WTC11 (cell line): ENCODE measurements around the gene LRRC49. TPM values are rescaled to one million over a fixed set of nuclear protein-coding genes. Genes with fewer than 3 reads are reported as not detected.

ENCODE experiments used
- ATAC-seq: fragments of 200-7000 bp; cut with Tn5 transposase; 2 replicates; pipeline ENCODE4 v1.10.0; 2021; ENCODE audit warnings: mild to moderate bottlenecking, moderate library complexity
- CTCF ChIA-PET: fragments of 300-600 bp; sonication (Branson Sonifier 250); formaldehyde crosslinking; loops from one replicate; lab custom pipeline; 2021; ENCODE audit warnings: antibody characterized with exemption; lab: Charles Lee
- POLR2A ChIA-PET: fragments of 350-600 bp; sonication (Branson Sonifier 250); formaldehyde crosslinking; loops from one replicate; lab custom pipeline; 2021; ENCODE audit warnings: antibody characterized with exemption; lab: Charles Lee
- DNase-seq: peaks from one replicate; pipeline ENCODE4 v3.0.0; 2021; ENCODE audit warnings: low spot score
- H3K27ac Mint-ChIP-seq: 2 replicates; pipeline ENCODE4 v1.8.0; 2021; ENCODE audit warnings: mixed read lengths
- H3K27me3 Mint-ChIP-seq: 2 replicates; pipeline ENCODE4 v1.8.0; 2021; ENCODE audit warnings: low read depth, mild to moderate bottlenecking, moderate library complexity, mixed read lengths
- H3K36me3 Mint-ChIP-seq: 2 replicates; pipeline ENCODE4 v1.8.0; 2021; ENCODE audit warnings: mixed read lengths
- H3K4me1 Mint-ChIP-seq: 2 replicates; pipeline ENCODE4 v1.8.0; 2022; ENCODE audit warnings: mixed read lengths
- H3K4me3 Mint-ChIP-seq: 2 replicates; pipeline ENCODE4 v1.8.0; 2021; ENCODE audit warnings: mild to moderate bottlenecking, moderate library complexity, mixed read lengths
- H3K9me3 Mint-ChIP-seq: 2 replicates; pipeline ENCODE4 v1.8.0; 2021; ENCODE audit warnings: mixed read lengths
- ATF1 ChIP-seq: sonication (generic); formaldehyde crosslinking; IDR thresholded peaks from 2 replicates; pipeline ENCODE4 v1.8.1; 2023; ENCODE audit warnings: mild to moderate bottlenecking, moderate library complexity, missing genetic modification reagents
- CREB1 ChIP-seq: sonication (generic); formaldehyde crosslinking; IDR thresholded peaks from 2 replicates; pipeline ENCODE4 v1.8.0; 2023; ENCODE audit warnings: mild to moderate bottlenecking, missing genetic modification reagents
- ELF4 ChIP-seq: sonication (generic); formaldehyde crosslinking; IDR thresholded peaks from 2 replicates; pipeline ENCODE4 v1.8.1; 2022; ENCODE audit warnings: low read depth, mild to moderate bottlenecking, moderate library complexity, missing genetic modification reagents
- ESRRA ChIP-seq: sonication (generic); formaldehyde crosslinking; IDR thresholded peaks from 2 replicates; pipeline ENCODE4 v1.8.1; 2022; ENCODE audit warnings: mild to moderate bottlenecking, missing genetic modification reagents, borderline replicate concordance
- GABPB1 ChIP-seq: sonication (generic); formaldehyde crosslinking; IDR thresholded peaks from 2 replicates; pipeline ENCODE4 v1.8.1; 2023; ENCODE audit warnings: mild to moderate bottlenecking, missing genetic modification reagents
- JUN ChIP-seq: sonication (generic); formaldehyde crosslinking; IDR thresholded peaks from 2 replicates; pipeline ENCODE4 v1.8.0; 2023; ENCODE audit warnings: mild to moderate bottlenecking, missing genetic modification reagents
- KAT7 ChIP-seq: sonication (generic); formaldehyde crosslinking; IDR thresholded peaks from 2 replicates; pipeline ENCODE4 v1.8.1; 2023; ENCODE audit warnings: missing genetic modification reagents, mild to moderate bottlenecking, borderline replicate concordance
- MYBL2 ChIP-seq: sonication (generic); formaldehyde crosslinking; IDR thresholded peaks from 2 replicates; pipeline ENCODE4 v1.8.1; 2023; ENCODE audit warnings: mild to moderate bottlenecking, moderate library complexity, missing genetic modification reagents
- NR3C1 ChIP-seq: sonication (generic); formaldehyde crosslinking; conservative IDR thresholded peaks from 2 replicates; pipeline ENCODE4 v1.8.1; 2023; ENCODE audit warnings: low read depth, mild to moderate bottlenecking, missing genetic modification reagents
- PRDM15 ChIP-seq: sonication (generic); formaldehyde crosslinking; IDR thresholded peaks from 2 replicates; pipeline ENCODE4 v1.8.0; 2022; ENCODE audit warnings: missing genetic modification reagents
- SOX15 ChIP-seq: fragments of 250-450 bp; sonication (Bioruptor Pico); IDR thresholded peaks from 2 replicates; pipeline ENCODE4 v1.9.0; 2021; ENCODE audit warnings: mild to moderate bottlenecking
- TEAD4 ChIP-seq: sonication (generic); formaldehyde crosslinking; IDR thresholded peaks from 2 replicates; pipeline ENCODE4 v1.8.0; 2022; ENCODE audit warnings: mild to moderate bottlenecking, missing genetic modification reagents
- ZBTB21 ChIP-seq: sonication (generic); formaldehyde crosslinking; IDR thresholded peaks from 2 replicates; pipeline ENCODE4 v1.8.1; 2023; ENCODE audit warnings: mild to moderate bottlenecking, missing genetic modification reagents, borderline replicate concordance
- ZNF232 ChIP-seq: sonication (generic); formaldehyde crosslinking; IDR thresholded peaks from 2 replicates; pipeline ENCODE4 v1.8.0; 2022; ENCODE audit warnings: mild to moderate bottlenecking, missing genetic modification reagents
- ZNF281 ChIP-seq: sonication (generic); formaldehyde crosslinking; IDR thresholded peaks from 2 replicates; pipeline ENCODE4 v1.8.0; 2023; ENCODE audit warnings: mild to moderate bottlenecking, missing genetic modification reagents
- ZNF416 ChIP-seq: fragments of 250-450 bp; sonication (Bioruptor Pico); IDR thresholded peaks from 2 replicates; pipeline ENCODE4 v1.9.0; 2021; ENCODE audit warnings: mild to moderate bottlenecking, inconsistent platforms
- ZNF671 ChIP-seq: fragments of 250-450 bp; sonication (Bioruptor Pico); IDR thresholded peaks from 2 replicates; pipeline ENCODE4 v1.8.0; 2021; ENCODE audit warnings: mild to moderate bottlenecking
- total RNA-seq: library from RNA; stranded (reverse); gene quantifications from 3 replicates; pipeline ENCODE4 v1.2.3, GENCODE V29; 2021
- TF ChIP-seq, protein P1 (sequence below): fragments of 250-450 bp; sonication (Bioruptor Pico); IDR thresholded peaks from 2 replicates; pipeline ENCODE4 v1.8.0; 2021; ENCODE audit warnings: mild to moderate bottlenecking
- TF ChIP-seq, protein P2 (sequence below): fragments of 250-450 bp; sonication (Bioruptor Pico); IDR thresholded peaks from 2 replicates; pipeline ENCODE4 v1.9.0; 2021; ENCODE audit warnings: mild to moderate bottlenecking
- TF ChIP-seq, protein P3 (sequence below): fragments of 250-450 bp; sonication (Bioruptor Pico); IDR thresholded peaks from 2 replicates; pipeline ENCODE4 v1.9.0; 2021; ENCODE audit warnings: mild to moderate bottlenecking

The LRRC49 gene
- total RNA-seq, 1 experiment from 2014 or later: 6.9 TPM

DNA sequence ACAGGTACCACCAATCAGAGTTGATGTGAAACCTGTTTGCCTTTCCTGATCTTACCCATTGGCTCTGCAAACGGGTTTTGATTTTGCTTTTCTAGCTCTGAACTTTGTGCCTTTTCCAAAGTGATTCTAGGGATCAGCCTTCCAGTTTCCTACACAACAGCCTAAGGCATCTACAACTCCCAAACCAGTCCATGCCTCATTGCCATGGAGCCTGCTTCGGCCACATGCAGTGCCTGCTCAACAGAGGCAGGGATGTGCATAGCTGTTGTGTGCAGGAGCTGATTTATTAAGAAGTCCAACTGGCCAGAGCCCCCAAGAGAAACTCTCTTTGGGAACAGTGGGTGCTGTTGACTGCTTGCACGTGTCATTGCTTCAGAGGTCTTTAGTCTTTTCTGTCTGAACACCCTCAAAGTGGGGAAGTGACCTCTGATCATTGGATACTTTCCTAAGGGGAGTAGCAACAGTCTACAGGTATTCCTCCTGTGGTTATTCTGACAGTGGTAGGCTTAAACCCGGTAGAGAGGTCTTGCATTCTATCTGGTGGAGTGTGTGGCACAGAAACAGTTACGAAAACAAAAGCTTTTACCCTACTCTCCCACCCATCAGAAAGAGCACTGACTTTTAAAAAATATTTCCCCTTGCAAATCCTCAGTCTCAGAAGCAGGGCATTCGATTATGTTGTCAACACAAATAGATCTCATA lies 186.0 kb downstream of the LRRC49 start:
- TF ChIP-seq NR3C1 (CRISPR knock-in tag): no peak
- TF ChIP-seq, protein P1, sequence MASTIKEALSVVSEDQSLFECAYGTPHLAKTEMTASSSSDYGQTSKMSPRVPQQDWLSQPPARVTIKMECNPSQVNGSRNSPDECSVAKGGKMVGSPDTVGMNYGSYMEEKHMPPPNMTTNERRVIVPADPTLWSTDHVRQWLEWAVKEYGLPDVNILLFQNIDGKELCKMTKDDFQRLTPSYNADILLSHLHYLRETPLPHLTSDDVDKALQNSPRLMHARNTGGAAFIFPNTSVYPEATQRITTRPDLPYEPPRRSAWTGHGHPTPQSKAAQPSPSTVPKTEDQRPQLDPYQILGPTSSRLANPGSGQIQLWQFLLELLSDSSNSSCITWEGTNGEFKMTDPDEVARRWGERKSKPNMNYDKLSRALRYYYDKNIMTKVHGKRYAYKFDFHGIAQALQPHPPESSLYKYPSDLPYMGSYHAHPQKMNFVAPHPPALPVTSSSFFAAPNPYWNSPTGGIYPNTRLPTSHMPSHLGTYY (CRISPR knock-in tag): no peak
- no peak for TF ChIP-seq TEAD4
- TF ChIP-seq, protein P2, sequence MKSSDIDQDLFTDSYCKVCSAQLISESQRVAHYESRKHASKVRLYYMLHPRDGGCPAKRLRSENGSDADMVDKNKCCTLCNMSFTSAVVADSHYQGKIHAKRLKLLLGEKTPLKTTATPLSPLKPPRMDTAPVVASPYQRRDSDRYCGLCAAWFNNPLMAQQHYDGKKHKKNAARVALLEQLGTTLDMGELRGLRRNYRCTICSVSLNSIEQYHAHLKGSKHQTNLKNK (CRISPR knock-in tag): no peak
- TF ChIP-seq ZNF281 (CRISPR knock-in tag): no peak
- TF ChIP-seq ATF1 (CRISPR knock-in tag): no peak
- TF ChIP-seq ELF4: no peak
- TF ChIP-seq, protein P3, sequence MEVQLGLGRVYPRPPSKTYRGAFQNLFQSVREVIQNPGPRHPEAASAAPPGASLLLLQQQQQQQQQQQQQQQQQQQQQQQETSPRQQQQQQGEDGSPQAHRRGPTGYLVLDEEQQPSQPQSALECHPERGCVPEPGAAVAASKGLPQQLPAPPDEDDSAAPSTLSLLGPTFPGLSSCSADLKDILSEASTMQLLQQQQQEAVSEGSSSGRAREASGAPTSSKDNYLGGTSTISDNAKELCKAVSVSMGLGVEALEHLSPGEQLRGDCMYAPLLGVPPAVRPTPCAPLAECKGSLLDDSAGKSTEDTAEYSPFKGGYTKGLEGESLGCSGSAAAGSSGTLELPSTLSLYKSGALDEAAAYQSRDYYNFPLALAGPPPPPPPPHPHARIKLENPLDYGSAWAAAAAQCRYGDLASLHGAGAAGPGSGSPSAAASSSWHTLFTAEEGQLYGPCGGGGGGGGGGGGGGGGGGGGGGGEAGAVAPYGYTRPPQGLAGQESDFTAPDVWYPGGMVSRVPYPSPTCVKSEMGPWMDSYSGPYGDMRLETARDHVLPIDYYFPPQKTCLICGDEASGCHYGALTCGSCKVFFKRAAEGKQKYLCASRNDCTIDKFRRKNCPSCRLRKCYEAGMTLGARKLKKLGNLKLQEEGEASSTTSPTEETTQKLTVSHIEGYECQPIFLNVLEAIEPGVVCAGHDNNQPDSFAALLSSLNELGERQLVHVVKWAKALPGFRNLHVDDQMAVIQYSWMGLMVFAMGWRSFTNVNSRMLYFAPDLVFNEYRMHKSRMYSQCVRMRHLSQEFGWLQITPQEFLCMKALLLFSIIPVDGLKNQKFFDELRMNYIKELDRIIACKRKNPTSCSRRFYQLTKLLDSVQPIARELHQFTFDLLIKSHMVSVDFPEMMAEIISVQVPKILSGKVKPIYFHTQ (CRISPR knock-in tag): no peak
- no peak for TF ChIP-seq CREB1 (CRISPR knock-in tag)
- no peak for TF ChIP-seq JUN (CRISPR knock-in tag)
- TF ChIP-seq GABPB1 (CRISPR knock-in tag): no peak
- TF ChIP-seq ZNF671 (CRISPR knock-in tag): no peak
- no peak for TF ChIP-seq ZNF232 (CRISPR knock-in tag)
- TF ChIP-seq ZBTB21 (CRISPR knock-in tag): no peak
- no peak for TF ChIP-seq KAT7
- no peak for TF ChIP-seq SOX15
- TF ChIP-seq ZNF416 (CRISPR knock-in tag): no peak
- no peak for TF ChIP-seq MYBL2 (CRISPR knock-in tag)
- no peak for TF ChIP-seq PRDM15 (CRISPR knock-in tag)
- no peak for TF ChIP-seq ESRRA (CRISPR knock-in tag)
- no peak for ATAC-seq
- Mint-ChIP-seq H3K4me1 (no peaks in the 10 kb centered on the region), H3K27me3 (peaks cover 64% of the 10 kb centered on the region), H3K9me3 (peaks cover 25% of the 10 kb centered on the region), H3K27ac (no peak overlapping the region), H3K36me3 (peaks cover 7% of the 10 kb centered on the region), H3K4me3 (no peak overlapping the region)
- POLR2A ChIA-PET: interaction anchor here (0.6 kb wide), 1 partner anchor 165 kb away, joined by 4 read pairs; no protein-coding TSS in a partner anchor
- CTCF ChIA-PET: no interaction called here
- no peak for DNase-seq
